ENCODE results near the gene IDH3B.

DNA sequence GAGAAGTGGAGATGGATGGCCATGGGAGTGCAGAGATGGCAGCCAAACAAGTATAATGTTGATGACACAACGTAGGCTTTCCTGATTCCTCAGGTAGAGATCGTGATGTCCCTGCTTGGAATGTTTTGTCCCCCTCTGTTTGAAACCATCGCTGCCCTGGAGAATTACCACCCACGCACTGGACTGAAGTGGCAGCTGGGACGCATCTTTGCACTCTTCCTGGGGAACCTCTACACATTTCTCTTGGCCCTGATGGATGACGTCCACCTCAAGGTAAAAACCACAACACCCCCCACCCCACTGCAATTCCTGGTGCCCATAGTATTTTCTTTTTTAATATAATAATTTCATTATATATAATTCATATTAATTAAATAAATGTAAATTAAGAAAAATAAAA, 53.7 kb downstream of the IDH3B start:
- no peak for TF ChIP-seq CTCF (conservative IDR thresholded peaks at IDR 0.05 in 1 of 2, IDR thresholded peaks at IDR 0.05 in 1 of 2; ENCODE audit: low read depth in 1 of 2, low read length in 2 of 2)
- no peak for TF ChIP-seq EZH2 (IDR thresholded peaks at IDR 0.05; ENCODE audit: low read length, missing control alignments)

All from fibroblast of lung (primary cell).